Ecto neural progenitor cell (in vitro differentiated cells): ENCODE data around the gene FOXO4.

Source experiments
- DNase-seq: peaks from one replicate; pipeline ENCODE4 v3.0.0-alpha.2; 2018; ENCODE audit warnings: low spot score

Gene FOXO4

DNA sequence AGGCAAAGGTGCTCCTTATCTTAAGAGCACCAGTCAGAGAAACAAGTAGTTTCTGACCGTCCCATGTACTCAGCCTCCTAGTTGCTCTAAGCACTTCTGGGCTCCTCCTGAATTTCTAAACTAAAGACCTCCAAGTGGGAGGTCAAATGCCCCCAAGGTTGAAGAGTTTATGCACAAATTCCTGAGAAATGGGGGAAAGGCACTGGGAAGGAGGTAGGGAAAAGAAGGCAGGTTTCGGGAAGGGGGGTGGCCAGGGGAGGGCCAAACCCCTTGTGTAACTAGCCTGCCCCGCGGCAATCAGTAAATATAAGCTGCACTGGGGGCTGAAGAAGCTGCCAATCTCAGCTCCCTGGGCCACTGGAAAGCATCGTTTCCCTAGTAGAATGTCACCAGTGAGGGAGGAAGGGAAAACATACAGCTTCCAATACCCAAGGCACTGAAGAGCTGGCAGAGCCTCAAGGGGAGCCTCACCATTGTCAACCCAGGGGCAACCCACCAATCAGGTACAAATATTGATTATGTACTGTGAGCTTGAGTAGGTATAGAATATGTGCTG, 3.4 kb downstream of the FOXO4 start:
- no peak for DNase-seq

DNA sequence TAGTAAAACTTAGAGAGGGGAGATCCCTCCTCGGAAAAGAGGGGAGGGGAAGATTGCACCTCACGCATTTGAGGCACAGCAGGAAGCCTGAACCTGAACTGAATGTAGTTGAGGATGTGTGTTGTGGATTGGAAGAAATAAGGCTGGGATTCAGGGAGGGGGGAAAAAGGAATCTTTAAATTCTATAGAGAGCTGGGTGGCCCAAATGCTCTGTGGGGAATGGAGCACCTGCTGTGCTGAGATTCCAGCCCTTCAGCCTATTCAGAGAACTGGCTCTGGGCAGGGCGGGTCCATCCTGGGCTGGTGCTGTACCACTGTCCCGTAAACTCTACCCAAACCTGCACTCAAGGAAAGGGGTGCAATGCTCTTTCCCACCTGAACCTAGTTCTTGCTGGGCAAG, 4.1 kb downstream of the FOXO4 start:
- DNase-seq: no peak

DNA sequence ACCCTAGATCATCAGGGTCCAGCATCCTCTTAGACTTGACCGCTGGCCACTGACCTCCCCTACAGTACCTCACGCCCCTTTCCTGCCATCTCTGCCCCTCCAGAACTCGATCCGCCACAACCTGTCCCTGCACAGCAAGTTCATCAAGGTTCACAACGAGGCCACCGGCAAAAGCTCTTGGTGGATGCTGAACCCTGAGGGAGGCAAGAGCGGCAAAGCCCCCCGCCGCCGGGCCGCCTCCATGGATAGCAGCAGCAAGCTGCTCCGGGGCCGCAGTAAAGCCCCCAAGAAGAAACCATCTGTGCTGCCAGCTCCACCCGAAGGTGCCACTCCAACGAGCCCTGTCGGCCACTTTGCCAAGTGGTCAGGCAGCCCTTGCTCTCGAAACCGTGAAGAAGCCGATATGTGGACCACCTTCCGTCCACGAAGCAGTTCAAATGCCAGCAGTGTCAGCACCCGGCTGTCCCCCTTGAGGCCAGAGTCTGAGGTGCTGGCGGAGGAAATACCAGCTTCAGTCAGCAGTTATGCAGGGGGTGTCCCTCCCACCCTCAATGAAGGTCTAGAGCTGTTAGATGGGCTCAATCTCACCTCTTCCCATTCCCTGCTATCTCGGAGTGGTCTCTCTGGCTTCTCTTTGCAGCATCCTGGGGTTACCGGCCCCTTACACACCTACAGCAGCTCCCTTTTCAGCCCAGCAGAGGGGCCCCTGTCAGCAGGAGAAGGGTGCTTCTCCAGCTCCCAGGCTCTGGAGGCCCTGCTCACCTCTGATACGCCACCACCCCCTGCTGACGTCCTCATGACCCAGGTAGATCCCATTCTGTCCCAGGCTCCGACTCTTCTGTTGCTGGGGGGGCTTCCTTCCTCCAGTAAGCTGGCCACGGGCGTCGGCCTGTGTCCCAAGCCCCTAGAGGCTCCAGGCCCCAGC, 5.2 kb downstream of the FOXO4 start:
- DNase-seq: no peak

DNA sequence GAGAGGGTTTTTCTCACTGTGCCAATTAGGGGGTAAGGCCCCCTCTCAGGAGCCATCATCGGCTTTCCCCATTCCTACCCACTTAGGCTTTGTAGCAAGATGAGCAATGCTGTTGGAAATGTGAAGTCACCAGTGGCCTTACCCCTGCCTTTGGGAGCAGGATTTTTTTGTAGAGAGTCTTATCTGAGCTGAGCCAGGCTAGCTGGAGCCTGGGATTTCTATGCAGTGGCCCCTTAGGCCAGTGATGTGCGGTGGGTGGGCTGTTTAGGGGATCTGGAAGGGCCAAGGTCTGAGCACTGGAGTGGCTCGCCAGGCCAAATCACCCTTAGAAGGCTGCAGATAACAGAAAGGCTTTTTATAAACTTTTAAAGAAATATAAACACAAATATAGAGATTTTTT, 6.6 kb downstream of the FOXO4 start:
- no peak for DNase-seq

DNA sequence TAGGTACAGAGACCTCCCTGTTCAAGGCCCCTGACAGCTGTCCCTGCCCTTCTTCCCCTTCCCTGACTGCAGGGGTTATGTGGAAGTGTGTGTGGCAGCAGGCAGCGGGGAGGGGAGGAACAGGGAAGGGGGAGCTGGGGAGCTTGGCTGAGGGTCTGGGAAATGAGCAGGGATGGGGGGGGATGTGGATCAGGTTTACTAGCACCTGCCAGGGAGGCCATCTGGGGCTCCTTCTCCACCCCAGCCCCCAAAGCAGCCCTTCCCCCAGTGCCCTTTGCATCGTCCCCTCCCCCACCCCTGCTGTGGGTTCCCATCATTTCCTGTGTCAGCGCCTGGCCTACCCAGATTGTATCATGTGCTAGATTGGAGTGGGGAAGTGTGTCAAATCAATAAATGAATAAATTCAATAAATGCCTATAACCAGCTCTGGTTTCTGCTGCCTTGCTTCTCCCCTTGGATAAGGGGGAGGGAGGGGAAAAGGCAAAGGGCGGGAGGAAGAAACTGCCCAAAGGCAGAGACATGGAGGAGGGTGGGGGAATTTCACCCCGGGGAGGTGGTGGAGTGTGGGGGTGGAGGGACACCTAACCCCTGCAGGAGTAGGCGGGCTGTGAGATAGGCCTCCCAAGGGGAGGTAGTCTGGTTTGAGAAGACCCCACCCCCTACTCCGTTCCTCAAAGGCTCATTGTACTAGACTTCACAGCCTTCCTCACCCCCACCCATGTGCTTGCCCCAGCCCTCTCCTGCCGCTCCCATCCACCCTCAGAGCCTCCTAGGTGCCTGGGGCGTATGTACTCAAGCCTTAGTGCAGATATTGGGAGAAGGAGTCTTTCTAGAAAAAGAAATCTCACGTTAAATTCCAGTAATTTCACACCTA, 7.7 kb downstream of the FOXO4 start:
- peak; percentile 55 for DNase-seq

DNA sequence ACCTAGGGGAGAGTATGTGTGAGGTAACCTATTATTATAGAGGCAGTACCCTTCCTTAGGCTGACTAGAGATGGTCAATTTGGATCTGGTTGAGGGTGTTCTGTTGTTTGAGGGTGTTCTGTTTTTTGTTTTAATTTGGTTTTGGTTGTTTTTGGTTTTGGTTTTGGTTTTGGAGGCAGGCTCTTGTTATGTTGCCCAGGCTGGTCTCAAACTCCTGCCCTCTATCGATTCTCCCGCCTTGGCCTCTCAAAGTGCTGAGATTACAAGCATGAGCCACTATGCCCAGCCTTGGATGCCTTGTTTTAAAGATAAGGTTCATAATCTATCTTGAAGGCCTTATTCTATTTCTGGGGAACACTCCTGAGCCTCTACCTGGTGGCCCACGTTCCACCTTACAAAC, 10.0 kb downstream of the FOXO4 start:
- DNase-seq: no peak

DNA sequence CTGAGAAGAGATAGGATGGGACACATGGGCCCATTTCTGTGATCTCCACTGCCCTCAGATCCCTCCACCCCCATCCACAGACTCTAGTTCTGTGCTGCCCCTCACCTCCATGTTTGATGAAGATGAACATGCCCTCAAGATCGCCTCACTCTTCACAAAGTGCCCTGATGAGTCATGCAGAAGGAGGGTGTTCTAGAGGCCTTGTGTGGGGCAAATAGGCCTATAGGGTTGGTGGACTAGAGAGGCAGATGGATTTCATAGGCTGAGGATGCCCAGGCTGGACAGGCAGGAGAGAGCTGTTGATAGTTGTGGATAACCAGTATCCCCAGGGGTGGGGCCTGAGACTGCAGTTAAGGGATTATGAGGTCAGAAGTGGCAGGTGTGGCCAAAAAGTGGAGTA, 10.8 kb downstream of the FOXO4 start, which contains the start of gene CXorf65:
TSS of gene CXorf65 (minus strand) at position 314 of the 400 bp plus-strand sequence. CDS start at position 130, 184 bp downstream.
- DNase-seq: no peak

DNA sequence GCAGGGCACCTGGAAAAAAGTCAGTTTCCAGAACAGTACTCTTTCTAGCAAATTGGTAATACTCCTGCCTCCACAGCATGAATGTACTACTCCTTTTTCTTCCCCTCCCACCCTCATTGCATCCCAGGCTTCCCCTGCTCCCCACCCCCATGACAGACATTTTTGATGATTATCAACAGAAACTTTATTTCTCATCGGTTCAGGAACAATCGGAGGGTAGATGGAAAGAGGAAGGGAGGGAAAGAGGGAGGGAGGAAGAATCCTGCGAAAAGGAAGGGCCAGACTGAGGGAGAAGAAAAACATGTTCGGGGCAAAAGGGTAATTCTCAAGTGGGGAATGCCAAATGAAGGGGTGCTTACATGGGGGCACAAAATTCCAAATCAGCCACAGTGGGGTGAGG, 11.6 kb downstream of the FOXO4 start:
- no peak for DNase-seq

DNA sequence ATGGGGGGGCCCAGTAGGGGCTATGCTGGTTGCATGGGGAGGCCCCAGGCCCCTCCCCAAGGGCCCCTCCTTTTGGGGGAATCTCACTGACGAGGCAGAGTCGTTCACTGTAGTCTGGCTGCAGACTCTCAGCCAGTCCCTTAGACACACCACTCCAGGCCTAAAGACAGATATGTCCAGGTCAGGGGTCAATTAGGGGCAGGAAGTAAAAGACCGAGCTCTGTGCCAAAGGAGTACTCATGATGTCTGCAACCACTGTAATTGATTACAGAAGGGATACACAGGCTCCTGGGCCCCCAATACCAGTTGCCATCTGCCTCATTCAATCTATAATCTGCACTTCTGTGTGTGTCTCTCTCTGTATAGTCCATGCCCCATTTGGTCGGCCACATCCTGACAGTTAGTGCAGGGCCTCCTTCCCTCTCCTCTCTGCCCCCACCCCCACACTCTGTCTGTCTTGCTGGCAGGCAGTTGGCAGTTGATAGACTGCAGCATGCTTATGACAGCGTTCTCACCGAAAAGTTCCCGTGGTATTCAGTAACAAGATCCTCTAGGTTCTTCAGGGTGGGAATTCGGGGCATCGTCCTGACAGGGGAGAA, 12.2 kb downstream of the FOXO4 start:
- DNase-seq: no peak

DNA sequence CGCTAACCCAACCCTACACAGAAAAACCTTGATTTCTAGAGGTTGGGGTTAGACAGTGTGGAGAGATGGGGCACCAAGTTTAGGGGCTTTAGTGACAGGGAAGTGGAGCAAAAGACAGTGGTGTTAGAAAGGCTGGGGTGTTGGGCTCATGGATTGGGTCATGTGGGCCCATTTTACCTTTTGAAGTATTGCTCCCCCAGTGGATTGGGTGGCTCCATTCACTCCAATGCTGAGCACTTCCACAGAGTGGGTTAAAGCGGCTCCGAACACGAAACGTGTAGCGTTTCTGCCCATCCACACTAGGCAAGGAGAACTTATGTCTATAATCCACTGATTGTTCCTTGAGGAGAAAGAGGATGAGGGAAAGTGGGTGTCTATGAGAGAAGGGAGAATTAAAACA, 13.4 kb downstream of the FOXO4 start:
- DNase-seq: no peak

DNA sequence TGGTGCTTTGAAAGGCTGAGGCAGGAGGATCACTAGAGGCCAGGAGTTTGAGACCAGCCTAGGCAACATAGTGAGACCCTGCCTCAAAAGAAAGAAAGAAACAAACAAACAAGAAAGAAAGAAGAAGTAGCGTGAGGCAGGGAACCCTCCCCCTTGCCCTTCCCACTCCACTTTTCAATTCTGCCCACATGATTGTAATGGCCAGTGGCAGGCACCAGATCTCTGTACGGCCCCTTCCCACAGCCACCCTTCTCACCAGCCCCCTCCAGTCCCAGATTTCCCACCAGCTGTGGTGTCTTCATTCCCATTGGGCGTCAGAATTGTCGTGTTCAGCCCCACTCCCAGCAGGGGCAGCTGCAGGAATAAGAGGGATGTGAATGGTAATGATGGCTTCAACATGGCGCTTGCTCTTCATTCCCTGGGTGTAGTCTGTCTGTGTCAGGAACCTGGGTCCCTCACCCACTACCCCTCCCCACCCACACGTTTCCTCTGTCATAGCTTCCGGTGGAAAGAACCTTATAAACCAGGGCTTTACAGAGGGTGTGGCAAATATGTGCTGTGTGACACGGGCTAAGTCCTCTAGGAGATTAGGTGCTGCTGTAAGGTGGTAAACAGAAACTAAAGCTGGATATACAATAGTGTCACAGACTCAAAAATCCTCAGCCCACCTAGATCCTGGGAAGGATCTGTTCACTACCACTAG, 15.6 kb downstream of the FOXO4 start, which contains the start of gene IL2RG:
TSS of gene IL2RG (minus strand) at position 437 of the 703 bp plus-strand sequence. CDS start at position 399, 38 bp downstream.
- DNase-seq: no peak

DNA sequence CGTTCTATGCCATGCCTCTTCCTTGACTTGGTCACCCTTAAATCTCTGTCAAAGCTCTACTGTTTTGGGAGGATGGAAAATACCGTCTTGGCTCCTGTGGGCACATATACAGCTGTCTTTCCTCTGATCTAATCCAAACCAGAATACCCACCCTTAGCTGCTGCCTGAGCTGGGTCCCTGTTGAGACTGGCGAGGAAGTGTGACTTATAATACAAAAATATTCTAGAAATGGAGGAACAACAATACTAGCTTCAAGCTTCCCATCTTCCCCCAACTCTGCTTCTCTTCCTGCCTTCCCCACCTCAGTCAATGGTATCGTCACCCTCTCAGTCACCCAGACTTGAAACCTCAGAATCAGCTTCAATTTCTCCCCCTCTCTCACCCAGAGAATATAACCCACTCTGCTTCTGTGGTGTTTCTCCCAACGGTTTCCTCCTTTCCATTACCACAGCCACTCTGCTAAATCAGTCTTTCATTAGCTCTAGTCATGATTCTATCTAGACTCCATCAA, 16.3 kb downstream of the FOXO4 start:
- no peak for DNase-seq

DNA sequence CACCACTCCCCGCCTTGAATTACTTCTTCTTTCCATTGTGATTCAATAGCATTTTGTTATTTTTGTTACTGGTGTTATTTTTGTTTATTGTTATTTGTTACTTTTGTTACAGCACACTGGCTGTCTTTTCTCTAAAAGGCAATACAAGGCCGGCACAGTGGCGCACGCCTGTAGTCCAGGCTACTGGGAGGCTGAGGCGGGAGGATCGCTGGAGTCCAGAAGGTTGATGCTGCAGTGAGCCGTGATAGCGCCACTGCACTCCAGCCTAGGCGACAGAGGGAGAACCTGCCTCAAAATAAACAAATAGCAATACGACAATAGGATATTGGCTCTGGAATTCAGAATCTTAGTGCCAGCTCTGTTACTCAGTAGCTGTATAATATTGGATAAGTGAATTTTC, 21.7 kb downstream of the FOXO4 start:
- DNase-seq: no peak

DNA sequence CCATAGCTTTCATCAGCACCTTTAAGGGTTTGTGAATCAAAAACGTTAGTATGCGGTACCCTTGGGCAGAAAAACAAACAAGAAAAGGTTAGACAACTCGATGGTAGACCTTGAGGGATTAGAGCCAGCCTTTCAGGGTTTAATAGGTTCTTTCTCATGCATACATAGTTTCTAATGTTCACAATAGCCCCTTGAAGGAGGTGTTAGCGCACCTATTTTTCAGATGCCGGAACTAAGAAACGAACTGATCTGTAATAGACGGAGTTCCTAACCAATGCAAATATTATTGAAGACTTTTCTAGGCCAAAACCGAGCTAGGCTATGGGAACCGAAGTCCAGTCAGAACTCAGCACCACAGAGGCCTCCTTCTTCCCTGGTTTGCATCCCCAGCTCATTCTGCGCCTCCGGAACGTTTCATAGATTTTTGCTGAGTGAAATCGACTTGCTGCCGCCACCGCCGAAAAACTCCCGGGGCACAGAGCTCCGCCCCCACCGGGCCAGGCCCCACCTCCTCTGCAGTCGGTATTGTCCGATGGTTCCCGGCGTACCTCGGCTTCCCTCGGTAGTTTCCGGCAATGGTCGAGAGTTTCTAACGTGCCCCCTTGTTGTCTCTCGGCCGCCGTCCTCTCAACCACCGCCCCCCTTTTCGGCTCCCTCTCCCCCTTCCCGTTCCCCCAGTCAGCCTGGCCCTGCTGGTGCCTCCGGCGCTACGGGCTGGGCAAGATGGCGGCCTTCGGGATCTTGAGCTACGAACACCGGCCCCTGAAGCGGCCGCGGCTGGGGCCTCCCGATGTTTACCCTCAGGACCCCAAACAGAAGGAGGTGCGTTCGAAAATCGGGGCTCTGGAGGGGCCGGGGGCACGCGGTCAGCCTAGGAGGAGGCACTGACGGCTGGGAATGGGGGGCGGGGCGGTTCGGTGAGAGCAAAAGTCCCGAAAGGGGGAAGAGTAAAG, 22.7 kb downstream of the FOXO4 start, which contains the start of gene MED12:
TSS of gene MED12 (plus strand) at position 565 of the 953 bp plus-strand sequence. CDS start at position 724, 159 bp downstream.
- DNase-seq: peak; percentile 88

DNA sequence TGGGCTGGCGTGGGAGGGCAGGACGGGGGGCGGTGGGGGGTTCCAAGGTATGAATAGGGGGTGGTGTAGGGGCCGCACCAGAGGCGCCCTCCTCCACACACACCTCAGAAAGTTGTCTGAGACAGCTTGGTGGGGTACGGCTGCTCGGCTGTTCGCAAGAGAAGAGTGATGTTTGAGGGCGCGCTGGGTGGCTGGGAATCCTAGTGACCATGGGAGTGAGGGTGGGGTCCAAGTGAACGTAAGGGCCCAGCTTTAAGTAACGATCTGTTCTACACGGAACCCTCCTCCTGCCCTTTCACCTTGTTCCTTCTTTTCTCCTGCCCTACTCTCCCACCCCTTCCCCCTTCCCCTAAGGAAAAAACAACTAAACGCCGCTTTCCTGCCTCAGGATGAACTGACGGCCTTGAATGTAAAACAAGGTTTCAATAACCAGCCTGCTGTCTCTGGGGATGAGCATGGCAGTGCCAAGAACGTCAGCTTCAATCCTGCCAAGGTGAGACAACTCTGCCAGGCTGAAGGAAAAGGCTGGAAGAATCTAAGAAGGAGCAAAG, 23.4 kb downstream of the FOXO4 start:
- no peak for DNase-seq

DNA sequence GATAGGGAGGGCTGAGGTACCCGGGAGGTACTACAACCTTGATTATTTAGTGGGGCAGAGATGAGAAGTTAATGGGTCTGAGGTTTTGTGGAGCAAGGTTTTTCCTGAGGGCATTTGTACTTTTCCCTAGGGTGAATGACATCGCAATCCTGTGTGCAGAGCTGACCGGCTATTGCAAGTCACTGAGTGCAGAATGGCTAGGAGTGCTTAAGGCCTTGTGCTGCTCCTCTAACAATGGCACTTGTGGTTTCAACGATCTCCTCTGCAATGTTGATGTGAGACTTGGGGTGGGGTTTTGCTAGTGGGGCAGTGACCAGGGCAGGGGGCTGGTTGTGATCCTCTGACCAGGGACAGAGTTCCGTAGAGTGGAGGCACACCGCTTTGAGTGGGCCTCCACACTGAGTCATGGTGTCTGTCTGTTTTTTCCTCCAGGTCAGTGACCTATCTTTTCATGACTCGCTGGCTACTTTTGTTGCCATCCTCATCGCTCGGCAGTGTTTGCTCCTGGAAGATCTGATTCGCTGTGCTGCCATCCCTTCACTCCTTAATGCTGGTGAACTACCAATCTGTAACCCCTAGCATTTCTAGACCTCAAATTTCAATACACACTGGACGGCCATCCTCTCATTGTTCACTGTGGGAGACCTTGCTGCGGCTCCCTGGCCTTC, 32.6 kb downstream of the FOXO4 start:
- no peak for DNase-seq

DNA sequence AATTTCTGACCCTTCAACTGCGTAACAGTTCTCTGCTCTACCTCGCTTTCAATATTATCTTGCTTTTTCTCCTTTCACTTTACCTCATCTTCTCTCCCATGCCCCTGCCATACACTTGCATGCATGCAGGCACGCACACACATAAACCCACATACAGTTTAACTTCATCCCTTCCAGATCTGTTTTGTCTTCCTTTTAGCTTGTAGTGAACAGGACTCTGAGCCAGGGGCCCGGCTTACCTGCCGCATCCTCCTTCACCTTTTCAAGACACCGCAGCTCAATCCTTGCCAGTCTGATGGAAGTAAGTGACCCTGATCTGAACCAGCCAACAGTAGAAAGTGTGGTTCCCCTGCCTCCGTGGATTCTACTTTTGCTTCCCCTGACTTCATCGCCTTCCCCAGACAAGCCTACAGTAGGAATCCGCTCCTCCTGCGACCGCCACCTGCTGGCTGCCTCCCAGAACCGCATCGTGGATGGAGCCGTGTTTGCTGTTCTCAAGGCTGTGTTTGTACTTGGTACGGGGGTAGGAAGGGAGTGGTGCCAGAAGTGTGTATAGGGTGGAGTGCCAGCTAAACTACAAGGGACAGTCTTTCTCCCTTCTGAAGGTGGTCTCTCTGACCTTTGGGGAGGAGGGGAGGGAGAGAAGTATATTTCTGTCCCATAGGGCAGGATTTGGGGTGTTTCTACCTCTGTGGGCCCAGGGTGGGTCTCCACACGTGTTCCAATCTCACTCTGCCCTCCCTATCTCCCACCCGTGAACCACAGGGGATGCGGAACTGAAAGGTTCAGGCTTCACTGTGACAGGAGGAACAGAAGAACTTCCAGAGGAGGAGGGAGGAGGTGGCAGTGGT, 33.5 kb downstream of the FOXO4 start:
- peak; percentile 67 for DNase-seq

DNA sequence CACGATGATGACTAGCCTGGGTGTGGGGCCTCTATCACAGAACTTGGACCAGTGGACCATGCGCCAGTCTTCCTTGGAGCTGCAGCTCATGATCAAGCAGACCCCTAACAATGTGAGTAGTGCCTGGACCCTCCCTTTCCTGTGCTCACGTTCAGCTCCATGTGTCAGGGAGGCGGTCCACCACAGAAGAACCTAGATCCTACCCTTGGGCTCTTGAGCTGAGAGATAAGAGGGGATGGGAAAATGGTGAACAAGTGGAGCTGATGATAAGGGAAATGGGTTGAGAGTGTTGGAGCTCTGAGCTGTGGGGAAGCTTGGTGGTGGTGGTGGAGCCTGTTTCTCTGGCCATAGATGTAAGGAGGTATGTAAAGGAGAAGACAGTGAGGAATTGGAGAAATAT, 35.9 kb downstream of the FOXO4 start:
- no peak for DNase-seq
